IPS DF 19.7 (cell line): ENCODE results near the gene APOA1.
"Not testable (repeated sequence)": the region's sequence is repeated elsewhere in the genome, so short reads cannot be mapped to it uniquely, and the experiment has no call there.

Source experiments
- DNase-seq: peaks from one replicate; pipeline ENCODE4 v3.0.0-alpha.2; 2013; ENCODE audit warnings: low read depth, low spot score

Gene APOA1

DNA sequence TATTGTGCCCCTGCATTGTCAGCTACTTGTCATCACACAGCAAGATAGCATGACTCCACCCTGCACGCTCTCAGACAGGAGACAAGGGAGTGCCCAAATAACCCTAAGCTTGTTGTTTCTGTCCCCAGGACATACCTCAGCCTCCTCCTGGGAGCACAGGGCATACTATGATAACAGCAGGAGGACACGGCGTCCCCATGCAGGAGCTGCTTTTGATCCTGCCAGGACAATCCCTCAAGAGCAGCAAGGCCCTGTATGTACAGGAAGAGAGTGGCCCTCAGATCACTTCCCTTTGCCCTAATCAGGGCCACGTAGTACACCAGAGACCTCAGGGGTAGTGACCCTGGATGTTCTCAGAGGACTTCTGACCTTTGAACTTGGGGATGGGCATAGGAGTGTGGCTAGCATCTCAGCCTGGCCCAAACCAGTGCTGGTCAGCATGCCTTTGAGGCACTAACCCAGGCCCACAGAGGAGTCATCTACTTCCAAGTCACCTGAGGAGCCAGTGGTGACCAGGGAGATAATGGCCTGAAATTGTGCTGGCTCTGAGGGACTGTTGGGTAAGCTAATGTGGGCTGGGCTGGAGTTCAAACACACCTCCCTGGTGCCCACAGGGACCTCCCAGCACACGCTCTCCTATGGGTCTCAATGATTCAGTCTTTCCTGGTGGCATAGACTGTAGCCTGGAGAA, 23.5 kb downstream of the APOA1 start:
- DNase-seq = no peak

GRCh38 chr11:116813170-116813569, 24.3 kb downstream of the APOA1 start:
- no peak for DNase-seq

DNA sequence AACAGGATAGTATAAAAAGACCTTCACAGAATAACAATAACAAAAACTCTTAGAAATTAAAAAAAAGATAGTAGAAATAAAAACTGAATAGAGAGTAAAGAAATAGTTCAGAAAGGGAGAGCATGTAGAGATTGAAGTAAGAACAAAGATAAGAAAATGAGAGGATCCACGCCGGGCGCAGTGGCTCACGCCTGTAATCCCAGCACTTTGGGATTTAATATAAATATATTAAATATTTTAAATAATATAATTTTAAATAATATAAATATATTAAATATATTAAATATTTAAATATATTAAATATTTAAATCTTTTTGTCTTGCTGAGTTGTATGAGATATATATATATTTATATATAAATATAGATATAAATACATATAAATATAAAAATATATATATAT, 25.3 kb downstream of the APOA1 start:
- no peak for DNase-seq

DNA sequence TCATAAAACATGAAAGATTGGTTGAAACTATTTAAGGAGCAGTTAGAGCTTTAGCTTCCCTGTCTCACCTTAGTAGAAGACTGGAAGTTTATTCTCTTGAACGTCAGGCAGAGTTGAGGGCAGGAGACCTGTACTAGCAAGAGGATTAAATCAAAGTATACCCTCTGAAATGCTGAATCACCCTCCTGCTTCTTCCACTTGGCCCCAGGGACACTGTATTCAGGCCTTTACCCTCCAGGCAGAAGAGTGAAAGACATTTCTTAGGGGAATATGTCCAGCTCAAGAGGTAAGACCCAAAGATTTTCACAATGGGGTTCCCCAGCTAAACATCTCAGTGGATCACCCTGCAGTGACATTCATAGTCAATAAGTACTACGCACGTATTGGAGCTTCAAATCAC, 26.2 kb downstream of the APOA1 start:
- no peak for DNase-seq

GRCh38 chr11:116808262-116809175, 28.9 kb downstream of the APOA1 start:
- no peak for DNase-seq

DNA sequence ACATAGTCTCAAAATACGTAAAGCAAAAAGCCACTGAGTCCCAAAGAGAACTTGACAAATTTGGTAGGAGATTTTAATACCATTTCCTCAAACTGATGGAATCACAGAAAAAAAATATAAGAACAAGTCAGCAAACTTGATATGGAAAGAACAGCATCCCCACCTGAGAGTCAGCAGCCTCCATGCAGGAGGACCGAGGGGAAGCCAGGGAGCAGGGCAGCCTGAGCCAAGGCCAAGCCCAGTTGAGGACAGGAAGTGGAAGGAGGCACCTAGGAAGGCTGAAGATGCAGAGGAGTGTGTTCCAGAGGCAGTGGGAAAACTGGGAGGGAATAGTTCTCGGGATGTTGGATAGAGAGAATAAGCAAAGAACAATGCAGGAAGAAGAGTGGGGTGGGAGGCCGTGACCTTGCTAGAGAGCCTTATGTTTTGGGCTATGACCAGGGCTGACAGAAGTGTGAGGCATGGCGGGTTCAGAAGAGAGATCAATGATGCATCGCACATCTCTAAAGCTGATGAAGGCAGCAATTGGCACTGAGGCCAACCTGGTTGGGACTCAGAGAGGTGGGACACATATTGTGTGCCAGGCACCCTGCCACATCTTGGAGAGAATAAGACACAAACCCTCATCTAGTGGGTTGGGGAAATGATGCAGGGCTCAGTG, 29.7 kb downstream of the APOA1 start:
- no peak for DNase-seq

GRCh38 chr11:116804001-116804400, 33.4 kb downstream of the APOA1 start:
- DNase-seq = no peak

DNA sequence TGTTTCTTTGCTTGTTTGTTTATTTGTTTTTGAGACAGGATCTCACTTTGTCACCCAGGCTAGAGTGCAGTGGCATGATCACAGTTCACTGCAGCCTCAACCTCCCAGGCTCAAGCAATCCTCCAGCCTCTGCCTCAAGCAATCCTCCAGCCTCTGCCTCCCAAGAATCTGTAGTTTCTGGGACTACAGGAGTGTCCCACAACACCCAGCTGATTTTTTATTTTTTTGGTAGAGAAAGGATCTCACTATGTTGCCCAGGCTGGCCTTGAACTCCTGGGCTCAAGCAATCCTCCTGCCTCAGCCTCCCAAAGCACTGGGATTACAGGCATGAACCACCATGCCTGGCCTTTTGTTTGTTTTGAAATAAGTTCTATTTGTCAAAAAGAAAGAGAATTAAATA, 35.8 kb downstream of the APOA1 start:
- DNase-seq = not testable (repeated sequence)

DNA sequence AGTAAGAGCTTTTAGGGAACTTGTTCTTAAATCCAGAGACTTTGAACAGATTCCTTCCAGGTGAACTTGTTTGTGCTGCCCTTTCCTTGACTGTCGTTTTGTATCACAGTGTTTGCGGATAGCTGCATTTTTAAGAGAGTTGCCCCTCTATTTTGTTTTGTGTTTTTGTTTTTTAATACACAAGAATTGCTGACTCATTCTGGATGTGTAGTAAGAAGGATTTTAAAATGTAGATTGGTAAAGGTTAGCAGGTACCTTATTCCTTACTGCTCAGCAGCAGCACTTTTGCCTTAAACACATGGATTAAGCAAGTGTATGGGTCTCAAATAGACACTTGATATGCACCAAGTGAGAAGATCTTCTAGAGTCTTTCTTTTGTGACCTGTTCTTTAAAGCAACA, 36.8 kb downstream of the APOA1 start:
- DNase-seq = no peak

DNA sequence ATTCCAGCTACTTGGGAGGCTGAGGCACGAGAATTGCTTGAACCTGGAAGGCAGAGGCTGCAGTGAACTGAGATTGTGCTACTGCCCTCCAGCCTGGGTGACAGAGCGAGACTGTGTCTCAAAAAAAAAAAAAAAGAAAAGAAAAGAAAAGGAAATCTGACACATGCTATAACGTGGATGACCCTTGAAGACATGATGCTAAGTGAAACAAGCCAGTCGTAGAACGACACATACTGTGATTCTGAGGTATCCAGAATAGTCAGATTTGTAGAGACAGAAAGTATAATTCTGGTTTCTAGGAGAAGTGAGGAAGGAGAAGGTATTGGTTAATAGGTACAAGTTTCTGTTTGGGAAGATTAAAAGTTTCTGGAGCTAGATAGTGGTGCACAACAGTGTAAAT, 39.1 kb downstream of the APOA1 start:
- DNase-seq = no peak

DNA sequence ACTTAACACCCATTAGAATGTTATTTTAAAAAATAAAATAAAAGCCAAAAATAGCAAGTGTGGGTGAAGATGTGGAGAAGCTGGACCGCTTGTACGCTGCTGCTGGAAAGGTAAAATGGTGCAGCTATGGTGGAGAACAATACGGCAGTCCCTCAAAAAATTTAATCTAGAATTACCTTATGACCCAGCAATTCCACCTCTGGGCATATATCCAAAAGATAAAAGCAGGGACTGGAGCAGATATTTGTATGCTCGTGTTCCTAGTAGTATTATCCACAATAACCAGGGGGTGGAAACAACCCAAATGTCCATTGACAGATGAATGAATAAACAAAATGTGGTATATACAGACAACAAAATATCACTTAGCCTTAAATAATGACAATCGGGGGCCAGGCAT, 39.6 kb downstream of the APOA1 start:
- DNase-seq = no peak

DNA sequence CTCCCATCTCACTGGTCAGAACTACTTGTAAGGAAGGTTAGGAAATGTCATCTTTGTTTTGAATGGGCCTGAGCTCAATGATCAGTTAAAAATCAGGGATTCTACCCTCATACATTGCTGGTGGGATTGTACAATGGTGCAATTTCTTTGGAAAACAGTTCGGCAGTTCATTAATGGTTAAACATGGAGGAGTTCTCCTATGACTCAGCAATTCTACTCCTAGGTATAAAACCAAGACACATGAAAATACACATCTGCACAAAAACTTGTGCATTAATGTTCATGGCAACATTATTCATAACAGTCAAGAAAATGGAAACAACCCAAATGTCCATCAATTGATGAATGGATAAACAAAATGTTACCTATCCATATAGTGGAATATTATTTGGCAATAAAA, 40.9 kb downstream of the APOA1 start:
- no peak for DNase-seq

DNA sequence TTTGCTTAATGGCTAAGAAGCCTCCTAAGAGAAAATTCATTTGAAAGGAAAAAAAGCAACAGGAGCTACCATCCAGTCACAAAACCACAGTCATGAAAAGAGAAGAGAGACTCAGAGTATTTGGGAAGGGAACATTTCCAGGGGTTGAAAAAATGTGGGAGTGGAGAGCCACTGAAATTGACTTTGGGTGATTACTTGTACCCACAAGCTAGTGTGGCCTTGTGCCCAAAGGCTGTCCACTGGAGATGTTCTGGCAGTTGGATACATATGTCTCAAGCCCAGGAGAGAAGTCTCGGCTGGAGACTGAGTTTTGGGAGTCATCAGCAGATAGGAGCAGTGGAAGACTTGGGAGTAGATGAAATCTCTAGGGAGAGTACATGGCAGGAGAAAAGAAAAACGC, 42.6 kb downstream of the APOA1 start:
- no peak for DNase-seq

GRCh38 chr11:116793772-116794097, 43.7 kb downstream of the APOA1 start:
- no peak for DNase-seq

DNA sequence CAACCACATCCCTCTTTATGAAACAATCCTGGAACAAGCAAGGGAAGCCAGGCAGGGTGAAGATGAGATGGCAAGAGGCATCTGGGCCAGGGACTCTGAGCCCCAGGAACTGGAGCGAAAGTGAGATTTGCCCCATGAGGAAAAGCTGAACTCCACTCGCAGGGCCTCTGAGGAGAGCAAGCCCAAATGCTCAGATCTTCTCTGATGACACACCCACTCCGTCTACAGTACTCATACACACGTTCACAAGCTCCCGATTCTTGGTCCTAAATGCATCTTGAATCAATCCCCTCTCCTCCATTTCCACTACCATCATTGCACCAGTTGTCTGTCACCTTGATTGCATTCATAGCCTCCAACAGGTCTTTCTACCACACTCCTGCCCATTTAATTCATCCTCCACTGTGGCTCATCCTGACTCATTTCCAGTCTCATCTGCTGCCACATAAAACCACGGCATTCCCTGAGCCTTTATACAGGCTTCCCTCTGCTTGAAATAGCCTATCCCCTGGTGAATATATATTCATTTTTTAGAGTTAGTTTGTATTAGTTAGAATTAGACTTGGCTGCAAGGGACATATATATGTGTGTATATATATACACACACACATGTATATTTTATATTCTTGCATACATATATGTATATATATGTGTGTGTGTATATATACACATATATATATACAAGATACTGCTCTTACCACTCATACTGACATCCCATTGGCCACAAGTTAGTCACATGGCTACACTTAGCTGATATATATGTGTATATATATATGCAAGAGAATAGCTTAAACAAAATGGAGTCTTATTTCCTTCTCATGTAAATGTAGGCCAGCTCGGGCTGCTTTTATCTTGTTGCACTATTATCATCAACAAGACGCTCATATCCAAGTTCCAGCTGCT, 44.3 kb downstream of the APOA1 start:
- no peak for DNase-seq

DNA sequence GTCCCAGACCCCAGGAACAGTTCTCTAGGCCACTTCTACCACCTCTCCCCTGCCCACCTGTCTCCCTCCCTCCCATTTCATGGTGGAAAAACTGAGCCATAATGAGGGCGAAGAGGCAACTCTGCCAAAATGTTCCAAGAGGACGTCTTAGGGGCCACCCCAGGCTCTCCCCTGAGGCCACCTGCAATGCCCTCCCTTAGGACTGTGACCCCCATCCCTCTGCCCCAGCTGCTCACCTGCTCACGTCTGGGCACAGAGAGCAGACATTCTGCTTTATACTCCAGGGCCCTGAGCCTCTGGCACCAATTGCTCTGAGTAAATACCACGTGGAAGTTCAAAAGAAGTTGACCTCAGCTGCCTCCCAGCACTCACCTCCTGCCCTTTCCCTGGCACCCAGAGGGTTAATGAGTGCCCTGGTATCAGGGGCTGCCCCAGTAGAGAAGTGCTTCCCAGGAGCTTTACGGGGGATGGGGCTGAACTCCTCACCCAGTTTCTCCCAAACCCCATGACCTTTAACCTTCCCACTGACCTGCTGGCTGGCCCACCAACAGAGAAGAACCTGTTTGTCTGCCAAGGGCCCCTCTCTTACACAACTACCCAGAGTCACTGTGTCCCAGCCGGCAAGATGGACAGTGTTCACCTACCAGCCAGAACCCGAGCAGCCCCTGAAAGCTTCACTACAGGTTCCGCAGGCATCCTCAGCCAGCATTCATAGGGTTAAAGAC, 45.1 kb downstream of the APOA1 start:
- DNase-seq = no peak

GRCh38 chr11:116791813-116792143, 45.6 kb downstream of the APOA1 start, which contains the start of gene APOA5:
Gene APOA5, minus strand, starts transcription at chr11:116791879. Its CDS starts 19 bp downstream, at chr11:116791860.
- DNase-seq = no peak

GRCh38 chr11:116791002-116791812, 46.2 kb downstream of the APOA1 start:
- no peak for DNase-seq

DNA sequence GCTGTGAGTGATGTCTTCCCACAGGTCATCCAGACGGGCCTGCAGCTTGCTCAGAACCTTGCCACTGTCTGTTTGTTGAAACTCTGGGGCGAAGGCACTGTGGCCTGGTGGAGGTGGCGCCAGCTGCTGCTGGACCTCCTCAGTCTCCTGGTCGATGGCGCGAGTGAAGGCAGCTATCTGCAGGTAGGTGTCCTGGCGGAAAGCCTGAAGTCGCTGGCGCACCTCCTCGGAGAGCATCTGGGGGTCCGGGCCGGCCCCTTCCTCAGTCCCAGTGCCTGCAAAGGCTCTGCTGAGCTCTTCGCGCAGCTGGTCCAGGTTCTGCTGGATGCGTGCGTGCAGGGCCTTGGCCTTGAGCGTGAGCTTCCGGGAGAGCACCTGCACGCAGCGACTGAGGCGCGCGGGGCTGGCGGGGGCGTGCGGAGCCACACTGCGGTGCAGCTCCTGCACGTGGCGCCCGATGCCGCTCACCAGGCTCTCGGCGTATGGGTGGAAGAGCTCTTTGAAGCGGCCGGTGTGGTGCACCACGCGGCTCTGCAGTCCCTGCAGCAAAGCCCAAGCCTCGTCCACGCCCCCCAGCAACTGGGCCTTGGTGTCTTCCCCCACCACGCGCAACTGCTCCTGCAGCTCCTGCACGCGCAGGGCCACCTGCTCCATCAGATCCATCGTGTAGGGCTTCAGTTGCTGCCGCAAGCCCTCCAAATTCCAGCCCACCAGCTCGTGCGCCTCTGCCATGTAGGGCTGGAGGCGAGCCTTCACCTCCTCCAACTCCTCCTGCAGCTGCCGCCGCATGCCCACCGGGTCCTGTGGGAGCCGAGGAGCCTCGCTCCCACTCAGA, 47.0 kb downstream of the APOA1 start:
- DNase-seq = no peak
